Lower leg skin (tissue), 4 donors: ENCODE data around the gene ELL. TPM values are rescaled to one million over a fixed set of nuclear protein-coding genes. Genes with fewer than 3 reads are reported as not detected.

ENCODE experiments used
- DNase-seq, 2 donors: peaks; one replicate each; pipeline ENCODE4 v3.0.0-alpha.2; 2019; ENCODE audit warnings: low spot score in 2 of 2
- H3K4me3 ChIP-seq: fragments of 200-600 bp; sonication (generic); 2 replicates; pipeline ENCODE4 v1.5.1; 2017; ENCODE audit warnings: mild to moderate bottlenecking, low read depth; ENCODE audit not compliant: poor library complexity, severe bottlenecking
- POLR2A ChIP-seq, 2 donors: fragments of 450-650 bp; IDR thresholded peaks; one replicate each; pipeline ENCODE4 v1.6.1; 2016 to 2017; ENCODE audit warnings: antibody characterized with exemption in 2 of 2, mild to moderate bottlenecking in 1 of 2, moderate library complexity in 1 of 2
- WGBS, 2 donors: methylation state at CpG; one replicate each; pipeline ENCODE4 v1.1.5; 2018; 5-methylcytosine and 5-hydroxymethylcytosine counted together
- intact Hi-C: fragments of 100-400 bp; cut with DNase I; formaldehyde crosslinking; loops from one replicate; pipeline ENCODE4 v1.15.0; 2023; ENCODE audit warnings: low total_unique reads
- total RNA-seq, 4 donors: library from RNA; depleted of rRNA; stranded (reverse); fragments of >200 nt; gene quantifications; one replicate each; pipeline ENCODE4 v1.1.0, GENCODE V29; 2016
- TF ChIP-seq, protein P1 (sequence below), 3 donors: fragments of 450-650 bp; IDR thresholded peaks; one replicate each; pipeline ENCODE4 v1.5.1; 2016; ENCODE audit warnings: antibody characterized with exemption in 3 of 3, mild to moderate bottlenecking in 3 of 3, moderate library complexity in 2 of 3

Gene ELL
- total RNA-seq, 4 donors from 2014 or later, result 21.5 to 37.9 (median 24.8) TPM

DNA sequence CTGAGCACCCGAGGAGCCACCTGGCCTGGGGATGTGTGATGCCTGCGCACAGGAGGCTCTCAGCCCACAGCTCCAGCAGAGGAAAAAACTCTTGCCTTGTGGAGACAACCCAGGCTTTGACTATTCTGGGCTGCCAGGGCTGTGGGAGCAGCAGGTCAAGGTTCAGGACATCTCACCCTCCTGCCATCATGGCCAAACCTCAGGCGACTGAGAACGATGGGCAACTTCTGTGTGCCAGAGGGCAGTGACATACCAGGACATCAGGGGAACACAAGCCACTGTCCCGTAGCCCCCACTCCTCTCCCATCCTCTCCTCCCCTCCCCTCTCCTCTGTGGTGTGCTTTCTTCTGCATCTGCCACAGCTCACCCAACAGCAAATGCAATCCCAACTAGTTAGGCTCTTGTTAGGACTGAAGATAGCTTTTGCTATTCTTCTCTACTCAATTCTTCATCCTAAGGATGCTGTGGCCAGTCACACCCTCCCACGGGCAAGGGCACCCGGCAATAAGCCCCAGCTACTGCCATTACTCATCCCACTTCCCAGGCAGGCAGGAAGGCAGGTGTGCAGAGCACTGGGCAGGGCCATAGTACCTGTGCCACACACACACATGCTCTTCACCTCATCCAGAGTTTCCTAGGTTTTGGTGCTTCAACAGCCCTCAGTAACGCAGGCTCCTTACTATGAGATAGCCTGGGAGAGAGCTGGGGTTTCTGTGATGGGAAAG lies 16.8 kb downstream of the ELL start:
- TF ChIP-seq POLR2A (IDR thresholded peaks at IDR 0.05), result no peak
- TF ChIP-seq, protein P1, sequence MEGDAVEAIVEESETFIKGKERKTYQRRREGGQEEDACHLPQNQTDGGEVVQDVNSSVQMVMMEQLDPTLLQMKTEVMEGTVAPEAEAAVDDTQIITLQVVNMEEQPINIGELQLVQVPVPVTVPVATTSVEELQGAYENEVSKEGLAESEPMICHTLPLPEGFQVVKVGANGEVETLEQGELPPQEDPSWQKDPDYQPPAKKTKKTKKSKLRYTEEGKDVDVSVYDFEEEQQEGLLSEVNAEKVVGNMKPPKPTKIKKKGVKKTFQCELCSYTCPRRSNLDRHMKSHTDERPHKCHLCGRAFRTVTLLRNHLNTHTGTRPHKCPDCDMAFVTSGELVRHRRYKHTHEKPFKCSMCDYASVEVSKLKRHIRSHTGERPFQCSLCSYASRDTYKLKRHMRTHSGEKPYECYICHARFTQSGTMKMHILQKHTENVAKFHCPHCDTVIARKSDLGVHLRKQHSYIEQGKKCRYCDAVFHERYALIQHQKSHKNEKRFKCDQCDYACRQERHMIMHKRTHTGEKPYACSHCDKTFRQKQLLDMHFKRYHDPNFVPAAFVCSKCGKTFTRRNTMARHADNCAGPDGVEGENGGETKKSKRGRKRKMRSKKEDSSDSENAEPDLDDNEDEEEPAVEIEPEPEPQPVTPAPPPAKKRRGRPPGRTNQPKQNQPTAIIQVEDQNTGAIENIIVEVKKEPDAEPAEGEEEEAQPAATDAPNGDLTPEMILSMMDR (IDR thresholded peaks at IDR 0.05), result no peak
- H3K4me3 ChIP-seq, result no peak overlapping the region
- intact Hi-C loops, result no loop called here
- no peak for DNase-seq
- 76 to 81% methylated on average over 7 to 8 of the region's 8 CpGs for WGBS, 2 donors

DNA sequence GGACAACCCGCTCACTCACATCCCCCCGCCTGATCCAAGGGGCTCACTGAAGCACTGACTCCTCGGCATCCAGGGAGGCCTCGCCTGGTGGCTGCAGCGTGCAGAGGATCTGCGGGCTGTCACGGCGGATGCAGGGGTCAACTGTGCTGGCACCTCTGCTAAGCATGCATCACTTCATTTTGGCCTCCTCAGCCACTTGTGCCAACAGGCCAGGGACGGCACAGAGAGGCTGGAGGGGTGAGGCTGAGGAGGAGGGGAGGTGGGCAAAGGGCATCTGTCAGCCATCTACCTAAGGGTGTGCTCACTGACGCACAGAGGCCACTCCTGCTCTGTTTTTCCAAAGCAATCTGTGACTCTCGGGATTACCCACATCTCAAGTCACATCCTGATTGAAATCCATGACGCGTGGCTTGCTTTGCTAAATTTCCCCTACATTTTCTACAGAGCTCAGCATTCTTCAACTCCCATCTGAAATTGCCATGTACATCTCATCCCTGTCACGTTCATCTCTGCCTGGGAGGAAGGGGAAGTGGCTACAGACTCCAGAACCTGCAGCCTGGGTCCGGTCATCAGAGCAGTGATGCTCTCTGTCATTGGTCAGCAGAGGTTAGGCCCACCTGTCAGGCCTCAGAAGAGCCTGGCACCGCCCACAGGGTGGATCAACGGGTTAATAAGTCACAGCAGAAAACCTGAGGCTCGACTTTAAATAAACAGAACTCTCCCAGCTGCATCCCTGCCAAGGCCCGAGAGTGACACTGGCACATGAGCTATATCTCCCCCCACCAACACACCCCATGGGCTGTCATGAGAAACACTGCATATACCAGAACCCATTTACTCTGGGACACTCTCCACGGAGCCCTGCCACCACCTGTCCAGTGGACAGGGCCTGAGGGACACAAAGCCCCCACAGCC lies 17.6 kb downstream of the ELL start:
- 72 to 75% methylated on average over 18 to 20 of the region's 20 CpGs for WGBS, 2 donors
- no peak for TF ChIP-seq POLR2A (IDR thresholded peaks at IDR 0.05)
- TF ChIP-seq, protein P1 (IDR thresholded peaks at IDR 0.05), result no peak
- DNase-seq, result no peak
- intact Hi-C loops, result no loop called here
- no peak overlapping the region for H3K4me3 ChIP-seq

DNA sequence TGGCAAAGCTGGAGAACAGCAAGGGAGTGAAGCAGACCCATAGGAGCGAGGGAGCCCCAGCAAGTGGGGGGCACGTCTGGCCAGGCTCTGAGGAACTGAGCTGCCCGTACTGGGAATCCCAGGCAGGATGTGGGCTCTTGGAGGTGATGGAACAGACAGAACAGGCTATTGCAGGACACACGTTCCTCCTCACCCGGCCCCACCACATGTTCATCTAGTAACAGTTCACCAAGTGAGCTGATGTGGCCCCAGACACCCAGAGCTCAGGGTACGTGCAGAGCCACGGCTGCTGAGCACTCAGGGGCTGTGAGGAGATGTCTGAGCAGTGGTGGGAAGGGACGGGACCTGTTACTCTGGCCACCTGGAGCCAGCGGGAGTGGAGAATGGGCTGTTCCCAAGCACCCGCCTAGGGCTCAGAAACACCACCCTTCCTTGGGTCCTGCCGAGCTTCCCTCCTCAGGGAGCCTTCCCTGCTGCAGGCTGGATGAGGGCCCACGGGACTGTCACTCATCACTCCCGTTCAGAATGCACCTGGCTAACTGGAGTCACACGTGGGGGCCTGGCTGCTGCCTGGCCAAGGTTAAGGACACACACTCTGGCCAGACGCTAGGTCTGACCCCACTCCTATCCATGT lies 18.4 kb downstream of the ELL start:
- TF ChIP-seq, protein P1 (IDR thresholded peaks at IDR 0.05), result no peak
- no peak for TF ChIP-seq POLR2A (IDR thresholded peaks at IDR 0.05)
- no peak for DNase-seq
- intact Hi-C loops, result no loop called here
- no peak overlapping the region for H3K4me3 ChIP-seq
- 62 to 69% methylated on average over 12 to 15 of the region's 15 CpGs for WGBS, 2 donors

DNA sequence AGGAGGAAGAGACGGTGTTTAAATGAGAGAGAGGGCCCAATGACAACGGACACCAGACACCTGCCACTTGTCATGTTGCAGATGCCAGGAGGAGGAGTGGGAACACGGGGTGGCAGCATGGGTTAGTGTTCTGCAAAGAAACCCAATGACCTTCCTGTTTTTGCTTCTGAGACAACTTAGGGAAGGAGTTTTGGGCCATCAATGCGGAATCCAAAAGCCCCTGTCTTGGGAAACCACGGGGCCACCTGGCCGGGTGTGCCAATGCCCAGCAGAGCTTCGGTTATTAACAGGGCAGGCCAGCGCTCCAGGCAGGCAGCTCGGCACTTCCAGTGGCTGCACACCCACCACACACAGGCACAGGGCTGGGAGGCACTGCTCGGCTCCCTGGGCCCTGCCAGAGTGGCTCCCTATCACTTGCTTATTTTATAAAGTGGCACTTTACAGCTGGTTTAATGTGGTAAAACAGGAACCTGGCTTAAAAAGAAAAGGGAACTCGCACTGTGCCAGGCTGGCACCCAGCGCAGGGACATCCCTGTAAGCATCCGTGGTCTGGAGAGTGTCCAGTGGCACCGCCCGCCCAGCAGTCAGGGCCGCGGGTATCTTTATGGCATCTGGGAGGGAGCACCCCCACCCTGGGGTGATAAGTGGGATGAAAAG lies 19.1 kb downstream of the ELL start:
- intact Hi-C loops, result no loop called here
- no peak for DNase-seq
- WGBS, 2 donors, result 39 to 46% methylated on average over 17 of the region's 17 CpGs
- no peak for TF ChIP-seq POLR2A (IDR thresholded peaks at IDR 0.05)
- TF ChIP-seq, protein P1 (IDR thresholded peaks at IDR 0.05), result no peak
- no peak overlapping the region for H3K4me3 ChIP-seq

DNA sequence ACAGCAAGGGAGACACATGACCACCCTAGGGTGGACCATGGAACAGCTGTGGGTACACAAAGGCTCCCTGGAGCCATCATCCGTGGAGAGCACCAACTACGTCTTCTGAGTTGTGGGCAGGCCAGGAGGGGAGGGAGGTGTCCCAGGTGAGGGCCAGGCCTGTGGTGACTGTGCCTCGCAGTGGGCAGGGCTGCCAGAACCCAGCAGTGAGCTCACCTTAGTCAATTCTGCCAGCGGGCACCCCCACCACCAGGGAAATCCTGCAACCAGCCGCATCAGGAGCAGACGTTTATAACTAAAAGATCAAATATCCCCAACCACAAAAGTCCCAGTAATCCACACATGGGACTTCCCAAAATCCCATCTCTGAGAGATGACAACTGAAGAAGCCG lies 19.6 kb downstream of the ELL start:
- TF ChIP-seq, protein P1 (IDR thresholded peaks at IDR 0.05), result no peak
- no peak for TF ChIP-seq POLR2A (IDR thresholded peaks at IDR 0.05)
- 57 to 58% methylated on average over 7 of the region's 7 CpGs for WGBS, 2 donors
- no peak overlapping the region for H3K4me3 ChIP-seq
- DNase-seq, result no peak
- intact Hi-C loops, result no loop called here
